GM12872 (cell line): Measurements from ENCODE around the gene NOTUM.

Experiments
- TF ChIP-seq, protein P1 (sequence below): IDR thresholded peaks from 3 replicates; pipeline ENCODE4 v1.5.1; 2011; ENCODE audit warnings: low read depth, mild to moderate bottlenecking, low read length, moderate library complexity; ENCODE audit not compliant: insufficient read depth

Gene NOTUM

GRCh38 chr17:81961087-81961511 lies at the start of gene NOTUM:
Gene NOTUM (minus strand): TSS chr17:81961187. CDS start chr17:81960909, 278 bp downstream.
- TF ChIP-seq, protein P1, sequence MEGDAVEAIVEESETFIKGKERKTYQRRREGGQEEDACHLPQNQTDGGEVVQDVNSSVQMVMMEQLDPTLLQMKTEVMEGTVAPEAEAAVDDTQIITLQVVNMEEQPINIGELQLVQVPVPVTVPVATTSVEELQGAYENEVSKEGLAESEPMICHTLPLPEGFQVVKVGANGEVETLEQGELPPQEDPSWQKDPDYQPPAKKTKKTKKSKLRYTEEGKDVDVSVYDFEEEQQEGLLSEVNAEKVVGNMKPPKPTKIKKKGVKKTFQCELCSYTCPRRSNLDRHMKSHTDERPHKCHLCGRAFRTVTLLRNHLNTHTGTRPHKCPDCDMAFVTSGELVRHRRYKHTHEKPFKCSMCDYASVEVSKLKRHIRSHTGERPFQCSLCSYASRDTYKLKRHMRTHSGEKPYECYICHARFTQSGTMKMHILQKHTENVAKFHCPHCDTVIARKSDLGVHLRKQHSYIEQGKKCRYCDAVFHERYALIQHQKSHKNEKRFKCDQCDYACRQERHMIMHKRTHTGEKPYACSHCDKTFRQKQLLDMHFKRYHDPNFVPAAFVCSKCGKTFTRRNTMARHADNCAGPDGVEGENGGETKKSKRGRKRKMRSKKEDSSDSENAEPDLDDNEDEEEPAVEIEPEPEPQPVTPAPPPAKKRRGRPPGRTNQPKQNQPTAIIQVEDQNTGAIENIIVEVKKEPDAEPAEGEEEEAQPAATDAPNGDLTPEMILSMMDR: 0 out of 3 replicates have a peak, but pooled peaks have one; percentile 16

GRCh38 chr17:82009413-82009812 lies 48.4 kb upstream of the NOTUM start:
- TF ChIP-seq, protein P1: no peak

DNA sequence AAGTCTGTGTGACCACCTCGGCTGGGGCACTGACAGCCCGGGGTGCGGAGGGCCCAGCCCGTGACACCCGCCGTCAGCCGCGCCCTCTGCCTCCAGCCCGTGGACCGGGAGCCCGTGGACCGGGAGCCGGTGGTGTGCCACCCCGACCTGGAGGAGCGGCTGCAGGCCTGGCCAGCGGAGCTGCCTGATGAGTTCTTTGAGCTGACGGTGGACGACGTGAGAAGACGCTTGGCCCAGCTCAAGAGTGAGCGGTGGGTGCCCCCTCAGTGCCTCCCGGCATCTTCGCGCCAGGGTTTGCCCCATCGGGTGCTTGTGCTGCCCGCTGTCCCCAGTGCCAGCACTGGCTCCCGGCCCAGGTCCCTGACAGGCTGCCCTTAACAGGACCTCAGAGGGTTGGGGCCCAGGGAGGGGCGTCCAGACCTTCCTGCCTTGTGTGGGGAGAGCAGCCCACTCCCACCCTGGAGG lies 48.0 kb upstream of the NOTUM start:
- TF ChIP-seq, protein P1: no peak

GRCh38 chr17:82008258-82008940 lies 47.4 kb upstream of the NOTUM start:
- TF ChIP-seq, protein P1: no peak

DNA sequence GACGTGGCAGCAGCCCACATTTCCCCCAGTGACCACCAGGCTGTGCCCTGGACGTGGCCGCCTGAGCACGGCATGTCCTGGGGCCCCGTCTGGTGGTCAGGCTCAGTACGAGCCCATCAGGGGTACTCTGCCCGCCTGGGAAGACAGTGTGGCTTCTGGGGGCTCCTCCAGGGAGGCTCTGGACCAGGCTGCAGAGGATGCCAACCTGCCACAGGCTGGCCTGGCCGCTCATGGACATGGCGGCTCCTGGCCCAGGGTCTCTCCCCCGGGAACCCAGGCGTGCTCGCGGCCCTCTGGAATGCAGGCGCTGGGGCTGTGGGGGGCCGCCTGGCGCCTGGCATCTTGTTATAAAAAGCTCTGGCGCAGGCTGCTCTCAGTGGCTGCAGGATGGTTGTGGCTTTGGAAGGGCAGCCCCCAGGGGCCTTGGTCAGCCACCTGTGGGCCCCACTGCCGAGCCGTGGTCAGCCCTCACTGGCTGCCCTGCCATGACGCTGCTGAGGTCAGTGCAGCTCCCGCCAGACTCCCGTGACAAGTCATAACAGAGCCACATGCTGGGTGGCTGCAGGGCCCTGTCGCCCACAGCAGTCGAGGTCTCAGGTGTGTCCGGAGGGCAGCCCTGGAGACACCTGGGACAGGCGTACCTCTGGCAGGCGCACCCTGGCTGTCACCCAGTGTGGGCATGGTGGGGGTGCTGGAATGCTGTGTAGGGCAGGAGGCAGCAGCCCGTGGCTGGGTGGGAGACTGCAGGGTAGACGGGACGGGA lies 46.7 kb upstream of the NOTUM start:
- TF ChIP-seq, protein P1: no peak

- TF ChIP-seq, protein P1: no peak
Measured at GRCh38 chr17:82007228-82007494, 46.2 kb upstream of the NOTUM start.

GRCh38 chr17:82006468-82007227 lies 45.7 kb upstream of the NOTUM start:
- TF ChIP-seq, protein P1: no peak
